HPDE6-E6E7 (cell line): ENCODE measurements around the gene SMC5.
"Not testable (repeated sequence)": the region's sequence is repeated elsewhere in the genome, so short reads cannot be mapped to it uniquely, and the experiment has no call there.

Experiments
- DNase-seq: peaks from one replicate; pipeline ENCODE4 v3.0.0; 2011; ENCODE audit warnings: missing footprints; ENCODE audit errors: extremely low spot score

Gene SMC5

GRCh38 chr9:70258692-70259511 is at the start of gene SMC5:
Gene SMC5, plus strand, starts transcription at chr9:70258978. Its CDS starts 101 bp downstream, at chr9:70259079.
- peak; percentile 69 for DNase-seq

GRCh38 chr9:70217029-70217428 is 41.7 kb upstream of the SMC5 start:
- no peak for DNase-seq

DNA sequence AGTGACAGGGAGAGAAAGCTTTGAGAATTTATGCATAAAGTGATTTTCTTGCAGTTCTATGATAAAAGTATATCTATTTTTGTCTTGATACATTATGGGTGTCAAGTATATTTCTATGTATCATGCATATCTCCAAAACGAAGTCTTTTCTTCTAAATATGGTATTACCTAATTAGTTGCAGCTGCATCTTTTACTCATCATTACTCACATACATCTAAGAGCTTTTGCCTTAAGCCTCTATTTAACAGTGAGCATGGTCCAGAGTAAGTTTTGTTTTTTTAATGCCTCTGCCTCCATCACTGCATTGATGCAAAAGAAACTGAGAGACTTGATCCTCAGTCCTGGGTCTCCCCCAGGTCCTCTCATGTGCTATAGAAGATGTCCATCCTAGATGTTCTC is 40.0 kb upstream of the SMC5 start:
- no peak for DNase-seq

- DNase-seq: no peak
Measured at GRCh38 chr9:70220216-70220615, 38.6 kb upstream of the SMC5 start.

GRCh38 chr9:70222354-70222753 is 36.4 kb upstream of the SMC5 start:
- no peak for DNase-seq

DNA sequence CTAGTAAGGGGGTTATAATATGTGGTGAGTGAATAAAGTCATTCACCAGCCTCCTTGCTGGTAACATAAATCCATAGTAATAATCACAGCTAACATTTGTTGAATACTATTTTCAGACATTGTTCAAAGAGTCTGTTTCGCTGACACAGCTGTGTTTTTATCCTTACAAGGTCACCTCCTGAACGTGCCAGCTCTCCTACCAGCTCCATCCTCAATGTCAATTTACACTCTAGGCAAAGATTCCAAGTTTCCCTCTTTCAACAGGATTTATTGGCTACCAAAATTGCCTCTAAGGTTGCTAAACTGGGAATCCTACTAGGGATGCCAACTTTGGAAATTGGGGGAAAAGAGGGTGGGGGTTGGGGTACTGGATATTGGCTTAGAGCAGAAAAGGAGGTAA is 30.7 kb upstream of the SMC5 start:
- DNase-seq: no peak

- no peak for DNase-seq
Measured at GRCh38 chr9:70228611-70229010, 30.2 kb upstream of the SMC5 start.

DNA sequence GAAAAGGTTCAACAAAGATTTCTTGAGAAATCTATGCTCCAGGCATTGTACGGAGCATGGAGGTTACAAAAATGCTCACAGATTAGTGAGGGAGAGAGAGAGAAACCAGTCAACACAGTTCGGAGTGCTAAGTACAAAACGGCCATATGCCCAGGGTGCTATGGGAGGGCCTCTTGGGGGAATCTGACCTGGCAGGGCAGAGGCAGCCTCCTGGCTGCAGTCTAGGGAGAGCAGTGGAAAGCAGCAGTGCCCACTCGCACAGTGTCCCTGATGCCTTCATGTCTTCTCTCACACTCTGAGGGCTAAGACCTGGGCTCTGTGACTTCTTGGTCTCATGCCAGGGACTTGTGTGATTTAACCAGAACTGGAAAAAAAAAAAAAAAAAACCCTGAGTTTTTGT is 29.8 kb upstream of the SMC5 start:
- no peak for DNase-seq

GRCh38 chr9:70229579-70229978 is 29.2 kb upstream of the SMC5 start:
- DNase-seq: no peak

- DNase-seq: no peak
Measured at GRCh38 chr9:70232476-70232875, 26.3 kb upstream of the SMC5 start.

DNA sequence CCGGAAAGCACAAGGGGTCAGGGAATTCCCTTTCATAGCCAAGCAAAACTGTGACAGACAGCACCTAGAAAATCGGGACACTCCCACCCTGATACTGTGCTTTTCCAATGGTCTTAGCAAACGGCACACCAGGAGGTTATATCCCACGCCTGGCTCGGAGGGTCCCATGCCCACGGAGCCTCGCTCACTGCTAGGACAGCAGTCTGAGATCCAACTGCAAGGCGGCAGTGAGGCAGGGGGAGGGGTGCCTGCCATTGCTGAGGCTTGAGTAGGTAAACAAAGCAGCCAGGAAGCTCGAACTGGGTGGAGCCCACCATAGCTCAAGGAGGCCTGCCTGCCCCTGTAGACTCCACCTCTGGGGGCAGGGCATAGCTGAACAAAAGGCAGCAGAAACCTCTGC is 24.6 kb upstream of the SMC5 start:
- DNase-seq: not testable (repeated sequence)

DNA sequence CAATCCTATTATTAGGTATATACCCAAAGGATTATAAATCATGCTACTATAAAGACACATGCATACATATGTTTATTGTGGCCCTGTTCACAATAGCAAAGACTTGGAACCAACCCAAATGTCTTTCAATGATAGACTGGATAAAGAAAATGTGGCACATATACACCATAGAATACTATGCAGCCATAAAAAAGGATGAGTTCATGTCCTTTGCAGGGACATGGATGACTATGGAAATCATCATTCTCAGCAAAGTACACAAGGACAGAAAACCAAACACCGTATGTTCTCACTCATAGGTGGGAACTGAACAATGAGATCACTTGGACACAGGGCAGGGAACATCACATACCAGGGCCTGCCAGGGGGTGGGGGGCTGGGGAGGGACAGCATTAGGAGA is 12.8 kb upstream of the SMC5 start:
- DNase-seq: not testable (repeated sequence)

- DNase-seq: no peak
Measured at GRCh38 chr9:70250221-70250620, 8.6 kb upstream of the SMC5 start.

GRCh38 chr9:70255486-70255885 is 3.3 kb upstream of the SMC5 start:
- no peak for DNase-seq

DNA sequence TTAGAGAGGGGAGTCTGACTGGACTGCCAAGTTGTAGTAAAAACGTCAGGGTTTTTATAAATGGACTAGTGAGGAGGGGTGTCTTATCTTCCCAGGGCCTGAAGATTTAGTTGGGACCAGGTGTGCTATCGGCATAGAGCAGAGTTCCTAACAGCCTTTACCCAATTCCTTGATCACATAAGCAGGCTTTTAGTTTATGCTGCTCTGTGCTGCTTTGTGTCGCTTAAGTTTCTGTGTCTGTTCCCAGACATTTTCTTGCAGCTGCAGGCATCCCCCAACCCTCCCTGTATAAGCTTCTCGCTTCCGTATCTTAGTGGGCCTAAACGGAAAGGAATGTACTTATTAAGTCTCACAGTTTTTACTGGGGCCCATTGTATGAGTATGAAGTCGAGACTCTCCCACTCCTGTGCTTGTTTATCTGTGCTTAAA is 2.6 kb upstream of the SMC5 start:
- peak; percentile 31 for DNase-seq

DNA sequence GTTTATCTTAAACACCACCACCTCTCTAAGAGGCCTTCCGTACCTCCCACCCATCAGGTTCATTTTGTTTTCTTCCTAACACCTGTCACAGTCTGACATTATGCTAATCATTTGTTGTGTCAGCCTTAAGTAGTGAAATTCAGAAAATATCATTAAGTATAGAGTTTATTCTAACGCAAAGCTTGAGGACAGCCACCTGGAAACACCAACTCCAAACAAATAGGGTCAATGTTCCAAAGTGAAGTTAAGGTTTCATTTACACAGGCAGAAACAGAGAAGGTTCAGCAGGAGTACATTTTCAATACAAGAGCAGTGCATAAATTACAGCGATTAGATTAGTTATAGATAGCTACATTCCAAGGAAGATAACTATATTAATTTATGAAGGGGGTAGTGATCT is 1.3 kb upstream of the SMC5 start:
- no peak for DNase-seq

GRCh38 chr9:70257991-70258691 is 637 bp upstream of the SMC5 start:
- peak; percentile 74 for DNase-seq

GRCh38 chr9:70259512-70259802 is 679 bp downstream of the SMC5 start:
- no peak for DNase-seq

- DNase-seq: no peak
Measured at GRCh38 chr9:70260007-70260443, 1.2 kb downstream of the SMC5 start.

DNA sequence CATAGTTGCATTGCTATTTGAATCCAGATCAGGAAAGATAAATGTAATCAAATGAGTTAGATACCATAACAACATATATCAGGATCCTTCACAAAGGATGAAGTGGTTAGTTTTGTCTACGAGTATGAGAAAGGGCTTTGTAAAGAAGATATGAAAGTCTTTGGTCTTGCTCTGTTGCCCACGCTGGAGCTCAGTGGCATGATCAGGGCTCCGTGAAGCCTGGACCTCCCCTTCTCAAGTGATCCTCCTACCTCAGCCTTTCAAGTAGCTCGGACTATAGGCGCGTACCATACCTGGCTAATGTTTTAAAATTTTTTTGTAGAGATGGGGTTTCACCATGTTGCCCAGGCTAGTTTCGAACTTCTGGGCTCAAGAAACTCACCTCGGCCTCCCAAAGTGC is 1.8 kb downstream of the SMC5 start:
- DNase-seq: no peak

GRCh38 chr9:70261131-70261870 is 2.5 kb downstream of the SMC5 start:
- DNase-seq: no peak

- DNase-seq: no peak
Measured at GRCh38 chr9:70262366-70262765, 3.6 kb downstream of the SMC5 start.

- no peak for DNase-seq
Measured at GRCh38 chr9:70262948-70263347, 4.2 kb downstream of the SMC5 start.
